A673 (cell line): Measurements from ENCODE around the gene PRKD1. TPM values are rescaled to one million over a fixed set of nuclear protein-coding genes. Genes with fewer than 3 reads are reported as not detected.

Experiments
- BruUV-seq: library from RNA; stranded (reverse); fragments of 400-500 nt; replicated peaks from 2 replicates; lab custom pipeline; 2021; lab: Mats Ljungman, UMichigan
- CTCF ChIA-PET: fragments of 300-600 bp; sonication (Branson Sonifier 250); formaldehyde crosslinking; loops from one replicate; lab custom pipeline; 2022; ENCODE audit warnings: antibody characterized with exemption; lab: Charles Lee
- POLR2A ChIA-PET: fragments of 300-600 bp; sonication (Branson Sonifier 250); formaldehyde crosslinking; loops from one replicate; lab custom pipeline; 2022; ENCODE audit warnings: antibody characterized with exemption; ENCODE audit not compliant: low non-redundant PET; lab: Charles Lee
- DNase-seq: peaks from one replicate; pipeline ENCODE4 v3.0.0-alpha.2; 2015; ENCODE audit warnings: low spot score
- H3K27ac ChIP-seq: fragments of 200-600 bp; sonication (generic); 2 replicates; pipeline ENCODE4 v1.5.1; 2016; ENCODE audit warnings: mixed run types, low read depth, mild to moderate bottlenecking, mixed read lengths, antibody characterized with exemption, low read length; ENCODE audit not compliant: poor library complexity, severe bottlenecking
- H3K27me3 ChIP-seq: fragments of 200-600 bp; sonication (generic); replicated peaks from 2 replicates; pipeline ENCODE4 v1.6.1; 2017; ENCODE audit warnings: mixed run types, low read depth, mild to moderate bottlenecking, mixed read lengths, antibody characterized with exemption, low read length; ENCODE audit not compliant: insufficient read depth, poor library complexity
- H3K36me3 ChIP-seq: fragments of 200-600 bp; sonication (generic); 2 replicates; pipeline ENCODE4 v1.6.1; 2016; ENCODE audit warnings: mixed run types, mild to moderate bottlenecking, mixed read lengths, antibody characterized with exemption, low read length; ENCODE audit not compliant: insufficient read depth, poor library complexity, severe bottlenecking
- H3K4me1 ChIP-seq: fragments of 200-600 bp; sonication (generic); 2 replicates; pipeline ENCODE4 v1.6.1; 2017; ENCODE audit warnings: mixed run types, mild to moderate bottlenecking, mixed read lengths, antibody characterized with exemption, low read length; ENCODE audit not compliant: insufficient read depth, poor library complexity, severe bottlenecking
- H3K4me3 ChIP-seq: fragments of 200-600 bp; sonication (generic); 2 replicates; pipeline ENCODE4 v1.5.1; 2016; ENCODE audit warnings: low read depth, mixed run types, mild to moderate bottlenecking, mixed read lengths, low read length; ENCODE audit not compliant: poor library complexity, severe bottlenecking
- H3K9me3 ChIP-seq: fragments of 200-600 bp; sonication (generic); 2 replicates; pipeline ENCODE4 v1.6.1; 2016; ENCODE audit warnings: mixed run types, low read depth, mild to moderate bottlenecking, mixed read lengths, antibody characterized with exemption, low read length; ENCODE audit not compliant: poor library complexity, severe bottlenecking
- CTCF ChIP-seq: fragments of 300-800, 200-600 bp; sonication (generic); conservative IDR thresholded peaks from 2 replicates; pipeline ENCODE4 v1.5.1; 2017; ENCODE audit warnings: low read depth, mild to moderate bottlenecking, antibody characterized with exemption, low read length, moderate library complexity, mixed read lengths
- EZH2 ChIP-seq: fragments of 200-600 bp; sonication (generic); IDR thresholded peaks from 2 replicates; pipeline ENCODE4 v1.6.1; 2017; ENCODE audit warnings: borderline replicate concordance, low read depth, mild to moderate bottlenecking, mixed read lengths, antibody characterized with exemption, low read length; ENCODE audit not compliant: poor library complexity, severe bottlenecking
- intact Hi-C: fragments of 100-400 bp; cut with micrococcal nuclease; formaldehyde crosslinking; loops from one replicate; pipeline ENCODE4 v1.10.0; 2022; ENCODE audit not compliant: unreplicated experiment
- total RNA-seq: library from RNA; stranded (reverse); gene quantifications from 2 replicates; pipeline ENCODE4 v1.2.3, GENCODE V29; 2021

PRKD1 gene
- total RNA-seq, 1 experiment from 2014 or later = 45.7 TPM

- CTCF ChIA-PET = no interaction called here
- Histone ChIP-seq H3K27me3 (no peaks in the 10 kb centered on the region), H3K36me3 (peaks cover 5% of the 10 kb centered on the region), H3K27ac (no peak overlapping the region), H3K4me3 (no peak overlapping the region), H3K4me1 (peaks cover 22% of the 10 kb centered on the region), H3K9me3 (no peaks in the 10 kb centered on the region)
- DNase-seq = no peak
- POLR2A ChIA-PET = no interaction called here
- intact Hi-C loops = no loop called here
- TF ChIP-seq CTCF (no peak), EZH2 (no peak)
- no TSS peak for BruUV-seq
These were observed 290.8 kb downstream of the PRKD1 start for GRCh38 chr14:29636870-29637269.

- ChIA-PET CTCF (no interaction called here), POLR2A (interaction anchor here (0.6 kb wide), 1 partner anchor 1783 kb away, joined by 3 read pairs; no protein-coding TSS in a partner anchor)
- DNase-seq = no peak
These were observed 297.0 kb downstream of the PRKD1 start for GRCh38 chr14:29630566-29631160.

GRCh38 chr14:29629839-29630238 is 297.8 kb downstream of the PRKD1 start:
- no peaks in the 10 kb centered on the region for H3K4me1 ChIP-seq
- TF ChIP-seq CTCF (no peak), EZH2 (no peak)
- H3K9me3 ChIP-seq = no peaks in the 10 kb centered on the region
- no peak for DNase-seq
- no TSS peak for BruUV-seq
- intact Hi-C loops = no loop called here
- no peak overlapping the region for H3K4me3 ChIP-seq
- H3K36me3 ChIP-seq = no peaks in the 10 kb centered on the region
- ChIA-PET CTCF (no interaction called here), POLR2A (no interaction called here)
- no peaks in the 10 kb centered on the region for H3K27me3 ChIP-seq
- H3K27ac ChIP-seq = no peak overlapping the region

More at GRCh38 chr14:29630566-29631160, 297.0 kb downstream of the PRKD1 start:
- H3K4me1 ChIP-seq = no peaks in the 10 kb centered on the region
- H3K27me3 ChIP-seq = no peaks in the 10 kb centered on the region
- intact Hi-C loops = no loop called here
- H3K4me3 ChIP-seq = no peak overlapping the region
- no peaks in the 10 kb centered on the region for H3K9me3 ChIP-seq
- H3K27ac ChIP-seq = no peak overlapping the region
- no TSS peak for BruUV-seq
- TF ChIP-seq CTCF = no peak
- TF ChIP-seq EZH2 = no peak
- no peaks in the 10 kb centered on the region for H3K36me3 ChIP-seq
